SK-N-SH (cell line): ENCODE results near the gene BIN2. TPM values are rescaled to one million over a fixed set of nuclear protein-coding genes. Genes with fewer than 3 reads are reported as not detected.
A peak's percentile ranks its signal among the peaks of the same experiment; 100 is the strongest.

Experiments
- CTCF ChIA-PET: fragments of 300-600, 350-600 bp; formaldehyde crosslinking; extraction: SDS; loops from one replicate; lab custom pipeline; 2021; lab: Yijun Ruan, JAX
- POLR2A ChIA-PET: fragments of 350-600 bp; sonication (Branson Sonifier 250); formaldehyde crosslinking; extraction: SDS; loops from one replicate; lab custom pipeline; 2020; ENCODE audit warnings: antibody characterized with exemption, inconsistent platforms; lab: Yijun Ruan, JAX
- DNase-seq: peaks from one replicate; pipeline ENCODE4 v3.0.0; 2012
- H2AFZ ChIP-seq: fragments of 200-600 bp; sonication (generic); 2 replicates; pipeline ENCODE4 v1.8.1; 2016; ENCODE audit warnings: antibody characterized with exemption, mild to moderate bottlenecking, low read depth
- H3F3A ChIP-seq: fragments of 200-600 bp; sonication (generic); replicated peaks from 2 replicates; pipeline ENCODE3; 2016; ENCODE audit warnings: antibody characterized with exemption, mild to moderate bottlenecking; ENCODE audit not compliant: insufficient read depth
- H3K27ac ChIP-seq, 2 experiments: fragments of 200-500 bp in 1 of 2; fragments of 200-600 bp in 1 of 2; sonication (Bioruptor generic) in 1 of 2; sonication (generic), shearing (Covaris generic) in 1 of 2; 2 replicates each; pipeline versions ENCODE4 v1.5.1 to v1.6.1; 2014 to 2016; ENCODE audit warnings: low read depth in 2 of 2, inconsistent platforms in 1 of 2, low read length in 1 of 2, mild to moderate bottlenecking in 1 of 2, mixed read lengths in 1 of 2
- H3K27me3 ChIP-seq: fragments of 200-600 bp; sonication (generic), shearing (Covaris generic); 2 replicates; pipeline ENCODE4 v1.6.1; 2016; ENCODE audit warnings: mixed run types; ENCODE audit not compliant: insufficient read depth
- H3K36me3 ChIP-seq, 2 experiments: fragments of 200-500 bp in 1 of 2; fragments of 200-600 bp in 1 of 2; sonication (Bioruptor generic) in 1 of 2; sonication (generic) in 1 of 2; replicated peaks in 1 of 2; 2 replicates each; pipeline versions ENCODE3 to v1.5.1; 2014 to 2016; ENCODE audit warnings: low read length in 1 of 2, mild to moderate bottlenecking in 1 of 2; ENCODE audit not compliant: insufficient read depth in 2 of 2, control insufficient read depth in 1 of 2
- H3K4me1 ChIP-seq, 2 experiments: fragments of 200-500 bp in 1 of 2; fragments of 200-600 bp in 1 of 2; sonication (Bioruptor generic) in 1 of 2; sonication (generic), shearing (Covaris generic) in 1 of 2; 2 replicates each; pipeline versions ENCODE4 v1.5.1 to v1.6.1; 2014 to 2016; ENCODE audit warnings: low read depth in 1 of 2, low read length in 1 of 2, mixed run types in 1 of 2; ENCODE audit not compliant: insufficient read depth in 2 of 2, control insufficient read depth in 1 of 2
- H3K4me2 ChIP-seq: fragments of 200-600 bp; sonication (generic), shearing (Covaris generic); 2 replicates; pipeline ENCODE4 v1.6.1; 2017; ENCODE audit warnings: mixed run types
- H3K4me3 ChIP-seq, 2 experiments: fragments of 200-500 bp in 1 of 2; fragments of 200-600 bp in 1 of 2; sonication (Bioruptor generic) in 1 of 2; sonication (generic), shearing (Covaris generic) in 1 of 2; 2 replicates each; pipeline versions ENCODE4 v1.5.1 to v1.8.1; 2014 to 2016; ENCODE audit warnings: low read depth in 2 of 2, inconsistent platforms in 1 of 2, low read length in 1 of 2, mild to moderate bottlenecking in 1 of 2, mixed read lengths in 1 of 2, moderate library complexity in 1 of 2
- H3K79me2 ChIP-seq: fragments of 200-600 bp; sonication (generic); 2 replicates; pipeline ENCODE4 v1.8.1; 2017; ENCODE audit warnings: mild to moderate bottlenecking; ENCODE audit not compliant: insufficient read depth
- H3K9ac ChIP-seq: fragments of 200-600 bp; sonication (generic); 2 replicates; pipeline ENCODE4 v1.6.1; 2017; ENCODE audit warnings: mixed run types
- H3K9me2 ChIP-seq: fragments of 200-600 bp; sonication (generic); 2 replicates; pipeline ENCODE4 v1.6.1; 2017; ENCODE audit warnings: mixed run types
- H3K9me3 ChIP-seq: fragments of 200-600 bp; sonication (generic); 2 replicates; pipeline ENCODE4 v1.6.1; 2017; ENCODE audit warnings: mixed run types, mild to moderate bottlenecking, moderate library complexity
- H4K20me1 ChIP-seq: fragments of 200-600 bp; sonication (generic); 2 replicates; pipeline ENCODE4 v1.6.1; 2017; ENCODE audit warnings: mild to moderate bottlenecking, mixed run types; ENCODE audit not compliant: insufficient read depth
- CHD2 ChIP-seq: fragments of 150-350 bp; IDR thresholded peaks from 2 replicates; pipeline ENCODE4 v1.6.1; 2018; ENCODE audit warnings: low read length; ENCODE audit not compliant: partially characterized antibody
- ELF1 ChIP-seq: IDR thresholded peaks from 2 replicates; pipeline ENCODE4 v1.4.0; 2012
- EP300 ChIP-seq, 2 experiments: IDR thresholded peaks; 2 replicates each; pipeline versions ENCODE4 v1.4.0 to v1.6.1; 2012; ENCODE audit warnings: borderline replicate concordance in 1 of 2, low read depth in 1 of 2, low read length in 1 of 2
- FOSL2 ChIP-seq: IDR thresholded peaks from 2 replicates; pipeline ENCODE4 v1.4.0; 2012; ENCODE audit warnings: low read depth, mild to moderate bottlenecking, moderate library complexity, borderline replicate concordance
- GABPA ChIP-seq: IDR thresholded peaks from 2 replicates; pipeline ENCODE4 v1.4.0; 2012; ENCODE audit warnings: low read depth, mild to moderate bottlenecking
- JUND ChIP-seq: IDR thresholded peaks from 2 replicates; pipeline ENCODE4 v1.4.0; 2012
- NFIC ChIP-seq: IDR thresholded peaks from 2 replicates; pipeline ENCODE4 v1.4.0; 2012; ENCODE audit warnings: borderline replicate concordance
- RAD21 ChIP-seq: IDR thresholded peaks from 2 replicates; pipeline ENCODE4 v1.6.1; 2012; ENCODE audit warnings: mild to moderate bottlenecking, low read length
- RFX5 ChIP-seq: IDR thresholded peaks from 2 replicates; pipeline ENCODE4 v1.6.1; 2012; ENCODE audit warnings: mild to moderate bottlenecking, improper control_type of control experiment, low read length
- SMC3 ChIP-seq: IDR thresholded peaks from 2 replicates; pipeline ENCODE4 v1.6.1; 2012; ENCODE audit warnings: low read depth, low read length, improper control_type of control experiment
- YY1 ChIP-seq: IDR thresholded peaks from 2 replicates; pipeline ENCODE4 v1.4.0; 2012; ENCODE audit warnings: low read depth, mild to moderate bottlenecking
- WGBS: methylation state at CpG from one replicate; pipeline ENCODE4 v1.1.6; 2017; ENCODE audit warnings: low lambda C conversion rate; 5-methylcytosine and 5-hydroxymethylcytosine counted together
- polyA plus RNA-seq, 3 experiments: library from polyadenylated mRNA; depleted of rRNA; stranded (reverse); fragments of >200 nt; gene quantifications; 2 replicates each; pipeline ENCODE4 v1.2.3, GENCODE V29; 2012
- TF ChIP-seq, protein P1 (sequence below): fragments of 150-350 bp; IDR thresholded peaks from 2 replicates; pipeline ENCODE4 v1.6.1; 2016; ENCODE audit warnings: mild to moderate bottlenecking, low read depth, low read length
- TF ChIP-seq, protein P2 (sequence below): IDR thresholded peaks from 2 replicates; pipeline ENCODE4; 2012
- TF ChIP-seq, protein P3 (sequence below): IDR thresholded peaks from 2 replicates; pipeline ENCODE4 v1.4.0; 2012; ENCODE audit warnings: low read depth, borderline replicate concordance
- TF ChIP-seq, protein P4 (sequence below): IDR thresholded peaks from 2 replicates; pipeline ENCODE4 v1.4.0; 2012; ENCODE audit warnings: low read depth, borderline replicate concordance

Gene BIN2
- polyA plus RNA-seq, 1 of the 3 experiments (the other 2 are of a cell fraction) = not detected

DNA sequence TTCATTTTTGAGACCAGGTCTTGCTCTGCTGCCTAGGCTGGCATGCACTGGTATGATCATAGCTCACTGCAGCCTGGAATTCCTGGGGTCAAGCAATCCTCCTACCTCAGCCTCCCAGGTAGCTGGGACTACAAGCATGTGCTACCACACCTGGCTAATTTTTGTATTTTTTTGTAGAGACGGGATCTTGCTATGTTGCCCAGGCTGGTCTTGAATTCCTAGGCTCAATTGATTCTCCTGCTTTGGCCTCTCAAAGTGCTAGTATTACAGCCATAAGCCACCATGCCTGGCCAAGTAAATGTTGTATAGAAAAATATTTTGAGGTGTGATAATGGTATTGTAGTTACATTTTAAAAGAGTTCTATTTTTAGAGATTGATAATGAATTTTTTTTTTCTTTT lies 12.6 kb downstream of the BIN2 start (continued):
- TF ChIP-seq, protein P1, sequence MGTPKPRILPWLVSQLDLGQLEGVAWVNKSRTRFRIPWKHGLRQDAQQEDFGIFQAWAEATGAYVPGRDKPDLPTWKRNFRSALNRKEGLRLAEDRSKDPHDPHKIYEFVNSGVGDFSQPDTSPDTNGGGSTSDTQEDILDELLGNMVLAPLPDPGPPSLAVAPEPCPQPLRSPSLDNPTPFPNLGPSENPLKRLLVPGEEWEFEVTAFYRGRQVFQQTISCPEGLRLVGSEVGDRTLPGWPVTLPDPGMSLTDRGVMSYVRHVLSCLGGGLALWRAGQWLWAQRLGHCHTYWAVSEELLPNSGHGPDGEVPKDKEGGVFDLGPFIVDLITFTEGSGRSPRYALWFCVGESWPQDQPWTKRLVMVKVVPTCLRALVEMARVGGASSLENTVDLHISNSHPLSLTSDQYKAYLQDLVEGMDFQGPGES = no peak
- no peak for TF ChIP-seq CHD2
- no peak for TF ChIP-seq GABPA
- TF ChIP-seq, protein P2, sequence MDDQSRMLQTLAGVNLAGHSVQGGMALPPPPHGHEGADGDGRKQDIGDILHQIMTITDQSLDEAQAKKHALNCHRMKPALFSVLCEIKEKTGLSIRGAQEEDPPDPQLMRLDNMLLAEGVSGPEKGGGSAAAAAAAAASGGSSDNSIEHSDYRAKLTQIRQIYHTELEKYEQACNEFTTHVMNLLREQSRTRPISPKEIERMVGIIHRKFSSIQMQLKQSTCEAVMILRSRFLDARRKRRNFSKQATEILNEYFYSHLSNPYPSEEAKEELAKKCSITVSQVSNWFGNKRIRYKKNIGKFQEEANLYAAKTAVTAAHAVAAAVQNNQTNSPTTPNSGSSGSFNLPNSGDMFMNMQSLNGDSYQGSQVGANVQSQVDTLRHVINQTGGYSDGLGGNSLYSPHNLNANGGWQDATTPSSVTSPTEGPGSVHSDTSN = no peak
- TF ChIP-seq YY1 = no peak
- no peak for TF ChIP-seq RAD21
- TF ChIP-seq ELF1 = no peak

DNA sequence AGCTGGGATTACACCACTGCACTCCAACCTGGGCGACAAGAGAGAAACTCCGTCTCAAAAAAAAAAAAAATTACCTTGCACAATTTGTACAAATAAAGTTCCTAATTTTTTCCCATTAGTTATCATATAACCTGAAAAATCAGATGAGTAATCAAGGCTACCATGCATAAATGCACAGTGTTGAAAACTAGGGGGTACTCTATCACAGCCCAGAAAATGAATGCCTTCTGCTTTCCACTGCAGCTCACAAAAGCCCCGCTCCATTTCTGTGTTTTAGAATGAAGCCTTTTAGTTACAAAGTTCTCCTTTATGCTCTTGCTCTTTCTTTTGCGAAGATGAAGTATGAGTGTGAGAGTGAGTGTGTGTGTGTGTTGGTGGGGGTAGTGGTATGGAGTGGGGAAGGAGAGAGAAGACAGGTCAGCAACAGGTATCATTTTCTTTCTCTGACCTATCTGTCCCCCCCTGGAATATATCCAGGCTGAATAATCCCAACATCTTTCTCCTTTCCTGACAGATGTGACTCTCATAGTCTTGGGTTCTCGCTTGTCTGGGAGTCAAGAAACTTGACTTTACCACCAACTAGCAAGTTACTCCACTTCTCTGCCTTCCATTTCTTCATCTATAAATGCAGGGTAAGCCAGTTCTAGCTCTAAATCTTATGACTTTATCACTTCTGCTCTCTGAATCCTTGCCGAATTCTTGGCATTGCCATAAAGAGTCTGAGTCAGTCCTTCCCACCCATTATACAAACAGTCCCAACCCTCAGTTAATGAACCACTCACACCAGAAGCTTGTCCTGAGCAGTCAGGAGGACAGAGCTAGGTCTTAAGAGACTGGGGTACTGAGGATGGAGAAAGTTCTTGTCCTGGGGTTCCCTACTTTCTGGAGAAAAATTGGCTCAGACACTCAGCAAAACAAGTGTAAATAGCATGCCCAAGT lies 16.1 kb downstream of the BIN2 start:
- Histone ChIP-seq H2AFZ (no peak overlapping the region; the same call in 1 of the 2 replicates), H3K36me3 (no peaks in the 10 kb centered on the region), H3K4me2 (peak overlapping the region; percentile 31; the same call in 1 of the 2 replicates), H3K79me2 (no peaks in the 10 kb centered on the region), H3K4me1 (0 out of 4 replicates have a peak, but pooled peaks cover 0 to 8% of the 10 kb centered on the region in 2 experiments), H3K27ac (peak overlapping the region in 1 of 2 experiments; percentile 53; a peak in 2 of 4 replicates), H3K4me3 (no peak overlapping the region), H3K9ac (no peak overlapping the region; the same call in 1 of the 2 replicates), H3K27me3 (no peaks in the 10 kb centered on the region), H3F3A (peaks cover 11% of the 10 kb centered on the region), H3K9me2 (no peaks in the 10 kb centered on the region), H4K20me1 (no peaks in the 10 kb centered on the region), H3K9me3 (no peaks in the 10 kb centered on the region)
- WGBS = 60% methylated on average over 6 of the region's 6 CpGs
- no peak for DNase-seq
- ChIA-PET CTCF (interaction anchor here (1.9 kb wide), 1 partner anchor 33 kb away, joined by 6 read pairs; no protein-coding TSS in a partner anchor), POLR2A (no interaction called here)
- TF ChIP-seq GABPA (no peak), FOSL2 (peak; percentile 38; the same call in 1 of the 2 replicates), YY1 (no peak), JUND (0 out of 2 replicates have a peak, but pooled peaks have one; percentile 8), RFX5 (no peak), SMC3 (no peak), NFIC (peak; percentile 23; the same call in 1 of the 2 replicates), EP300 (IDR thresholded peaks at IDR 0.05; ENCODE audit: borderline replicate concordance in 1 of 2, low read depth in 1 of 2, low read length in 1 of 2) (no peak), ELF1 (no peak), CHD2 (no peak)
- TF ChIP-seq, protein P3, sequence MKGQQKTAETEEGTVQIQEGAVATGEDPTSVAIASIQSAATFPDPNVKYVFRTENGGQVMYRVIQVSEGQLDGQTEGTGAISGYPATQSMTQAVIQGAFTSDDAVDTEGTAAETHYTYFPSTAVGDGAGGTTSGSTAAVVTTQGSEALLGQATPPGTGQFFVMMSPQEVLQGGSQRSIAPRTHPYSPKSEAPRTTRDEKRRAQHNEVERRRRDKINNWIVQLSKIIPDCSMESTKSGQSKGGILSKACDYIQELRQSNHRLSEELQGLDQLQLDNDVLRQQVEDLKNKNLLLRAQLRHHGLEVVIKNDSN = no peak
- TF ChIP-seq, protein P2 = no peak
- TF ChIP-seq, protein P4, sequence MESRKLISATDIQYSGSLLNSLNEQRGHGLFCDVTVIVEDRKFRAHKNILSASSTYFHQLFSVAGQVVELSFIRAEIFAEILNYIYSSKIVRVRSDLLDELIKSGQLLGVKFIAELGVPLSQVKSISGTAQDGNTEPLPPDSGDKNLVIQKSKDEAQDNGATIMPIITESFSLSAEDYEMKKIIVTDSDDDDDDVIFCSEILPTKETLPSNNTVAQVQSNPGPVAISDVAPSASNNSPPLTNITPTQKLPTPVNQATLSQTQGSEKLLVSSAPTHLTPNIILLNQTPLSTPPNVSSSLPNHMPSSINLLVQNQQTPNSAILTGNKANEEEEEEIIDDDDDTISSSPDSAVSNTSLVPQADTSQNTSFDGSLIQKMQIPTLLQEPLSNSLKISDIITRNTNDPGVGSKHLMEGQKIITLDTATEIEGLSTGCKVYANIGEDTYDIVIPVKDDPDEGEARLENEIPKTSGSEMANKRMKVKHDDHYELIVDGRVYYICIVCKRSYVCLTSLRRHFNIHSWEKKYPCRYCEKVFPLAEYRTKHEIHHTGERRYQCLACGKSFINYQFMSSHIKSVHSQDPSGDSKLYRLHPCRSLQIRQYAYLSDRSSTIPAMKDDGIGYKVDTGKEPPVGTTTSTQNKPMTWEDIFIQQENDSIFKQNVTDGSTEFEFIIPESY = no peak
